ENCODE measurements around the gene TUBA3E.
"Not testable (repeated sequence)": the region's sequence is repeated elsewhere in the genome, so short reads cannot be mapped to it uniquely, and the experiment has no call there.

The TUBA3E gene

GRCh38 chr2:130169896-130170295, 28.3 kb downstream of the TUBA3E start:
- Histone ChIP-seq H3K36me3 (ENCODE audit: insufficient read depth, low read length) (peaks cover 46% of the 10 kb centered on the region), H3K27ac (no peak overlapping the region), H3K9ac (ENCODE audit: insufficient read length) (no peak overlapping the region), H3K9me3 (ENCODE audit: low read depth, low read length) (no peaks in the 10 kb centered on the region), H3K4me3 (no peak overlapping the region)
- TF ChIP-seq POLR2AphosphoS5 (IDR thresholded peaks at IDR 0.05; ENCODE audit: borderline replicate concordance, low read depth, low read length) = no peak
- no peak for DNase-seq (ENCODE audit: low read depth, low spot score)

GRCh38 chr2:130169163-130169562, 29.1 kb downstream of the TUBA3E start:
- peaks cover 47% of the 10 kb centered on the region for H3K36me3 ChIP-seq (ENCODE audit: insufficient read depth, low read length)
- not testable (repeated sequence) for H3K9ac ChIP-seq (ENCODE audit: insufficient read length); H3K27ac ChIP-seq; H3K9me3 ChIP-seq (ENCODE audit: low read depth, low read length); H3K4me3 ChIP-seq; DNase-seq (ENCODE audit: low read depth, low spot score)

GRCh38 chr2:130166611-130167010, 31.6 kb downstream of the TUBA3E start:
- peaks cover 49% of the 10 kb centered on the region for H3K36me3 ChIP-seq (ENCODE audit: insufficient read depth, low read length)
- not testable (repeated sequence) for H3K9ac ChIP-seq (ENCODE audit: insufficient read length); DNase-seq (ENCODE audit: low read depth, low spot score); H3K4me3 ChIP-seq; H3K9me3 ChIP-seq (ENCODE audit: low read depth, low read length); H3K27ac ChIP-seq

- no peak for DNase-seq (ENCODE audit: low read depth, low spot score)
- H3K4me3 ChIP-seq = no peak overlapping the region
- H3K9ac ChIP-seq (ENCODE audit: insufficient read length) = no peak overlapping the region
- H3K36me3 ChIP-seq (ENCODE audit: insufficient read depth, low read length) = peaks cover 44% of the 10 kb centered on the region
- TF ChIP-seq FOXP2 (optimal IDR thresholded peaks at IDR 0.05; ENCODE audit: control extremely low read depth, extremely low read length, insufficient read depth) = no peak
- no peak for TF ChIP-seq EZH2 (IDR thresholded peaks at IDR 0.05)
- TF ChIP-seq POLR2AphosphoS5 (IDR thresholded peaks at IDR 0.05; ENCODE audit: borderline replicate concordance, low read depth, low read length) = no peak
- no peaks in the 10 kb centered on the region for H3K9me3 ChIP-seq (ENCODE audit: low read depth, low read length)
- no peak overlapping the region for H3K27ac ChIP-seq
These were observed 32.8 kb downstream of the TUBA3E start for GRCh38 chr2:130165293-130166016.

DNA sequence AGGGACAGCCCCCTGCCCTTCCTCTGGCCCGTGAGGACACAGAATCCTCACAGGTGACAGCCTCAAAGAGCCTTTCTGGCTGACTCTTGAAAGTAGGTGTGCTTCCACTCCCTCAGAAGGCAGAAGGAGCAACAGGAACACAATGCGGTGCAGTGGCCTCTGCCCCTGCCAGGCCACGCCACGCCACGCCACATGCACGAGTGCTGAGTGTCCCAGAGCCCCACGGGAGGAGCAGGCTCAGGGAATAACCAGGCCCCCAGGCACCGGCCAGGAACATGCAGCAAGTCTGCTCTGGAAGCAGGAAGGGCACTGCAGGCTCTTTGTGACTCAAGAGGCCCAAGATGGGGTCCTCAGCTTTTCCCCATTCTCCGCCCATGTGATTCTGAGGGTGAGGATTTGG, 35.3 kb downstream of the TUBA3E start:
- Histone ChIP-seq H3K36me3 (ENCODE audit: insufficient read depth, low read length) (peaks cover 37% of the 10 kb centered on the region), H3K9me3 (ENCODE audit: low read depth, low read length) (no peaks in the 10 kb centered on the region), H3K4me3 (no peak overlapping the region), H3K27ac (no peak overlapping the region), H3K9ac (ENCODE audit: insufficient read length) (no peak overlapping the region)
- no peak for DNase-seq (ENCODE audit: low read depth, low spot score)
- TF ChIP-seq POLR2AphosphoS5 (IDR thresholded peaks at IDR 0.05; ENCODE audit: borderline replicate concordance, low read depth, low read length) = no peak
- TF ChIP-seq FOXP2 (optimal IDR thresholded peaks at IDR 0.05; ENCODE audit: control extremely low read depth, extremely low read length, insufficient read depth) = no peak
- TF ChIP-seq EZH2 (IDR thresholded peaks at IDR 0.05) = no peak

DNA sequence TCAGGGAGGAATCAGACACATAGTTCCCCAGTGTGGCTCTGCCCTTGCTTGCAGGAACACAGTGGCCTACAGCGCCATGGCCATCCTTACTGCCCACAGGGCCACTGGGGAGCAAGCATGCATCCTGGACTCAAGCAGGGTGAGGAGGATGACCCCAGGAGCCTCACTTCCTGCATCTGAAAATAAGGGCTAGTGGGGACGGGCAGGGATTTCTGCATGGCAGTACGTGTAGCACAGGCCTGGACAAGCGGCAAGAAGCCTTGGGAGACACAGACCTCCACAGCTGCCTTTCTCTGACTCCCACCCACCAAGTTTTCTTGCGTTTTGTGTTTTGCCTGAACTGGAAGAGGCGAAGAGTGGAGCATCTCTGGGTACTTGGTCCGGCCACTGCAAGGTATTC, 35.8 kb downstream of the TUBA3E start:
- H3K9me3 ChIP-seq (ENCODE audit: low read depth, low read length); DNase-seq (ENCODE audit: low read depth, low spot score); H3K9ac ChIP-seq (ENCODE audit: insufficient read length); H3K4me3 ChIP-seq; H3K27ac ChIP-seq: not testable (repeated sequence)
- peaks cover 35% of the 10 kb centered on the region for H3K36me3 ChIP-seq (ENCODE audit: insufficient read depth, low read length)

DNA sequence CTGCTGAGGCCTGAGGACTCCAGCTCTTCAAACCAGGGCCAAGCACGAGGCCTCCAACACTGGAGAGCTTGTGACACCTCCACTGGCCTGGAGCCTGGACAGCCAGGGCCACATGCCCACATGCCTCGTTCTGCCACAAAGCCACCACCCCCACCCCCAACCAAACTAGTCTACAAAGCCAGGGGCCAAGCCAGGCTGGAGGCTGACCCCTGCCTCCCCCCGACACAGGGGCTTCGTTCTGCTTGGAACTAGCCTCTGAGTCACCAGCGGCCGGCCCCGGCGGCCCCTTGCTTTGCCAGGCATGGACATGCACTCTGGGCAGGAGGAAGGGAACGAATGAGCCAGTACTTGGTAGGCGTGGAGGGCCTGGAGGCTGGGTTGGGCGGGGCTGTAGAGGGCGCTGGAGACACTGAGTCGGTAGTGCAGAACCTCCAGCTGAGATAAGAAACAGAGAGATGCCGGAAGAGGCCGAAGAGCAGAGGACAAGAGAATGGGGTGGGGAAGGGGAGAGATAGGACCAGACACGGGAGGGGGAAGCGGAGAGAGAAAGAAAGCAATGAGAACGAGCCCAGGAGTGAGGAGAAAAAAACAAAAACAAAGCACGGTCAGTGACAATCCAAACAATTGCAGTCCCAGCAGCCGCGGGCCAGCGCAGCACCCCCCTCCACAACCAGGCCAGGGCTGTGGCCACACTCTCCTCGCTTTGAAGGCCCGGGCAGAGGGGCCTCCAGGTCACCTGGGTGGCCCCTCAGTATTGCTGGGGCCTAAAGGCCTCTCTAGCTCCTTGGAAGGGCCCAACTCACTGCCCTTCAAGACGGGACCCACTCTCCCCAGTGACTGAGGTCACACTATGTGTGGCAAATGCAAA, 37.2 kb downstream of the TUBA3E start:
- H3K27ac ChIP-seq; H3K9me3 ChIP-seq (ENCODE audit: low read depth, low read length); H3K4me3 ChIP-seq; DNase-seq (ENCODE audit: low read depth, low spot score); H3K9ac ChIP-seq (ENCODE audit: insufficient read length): not testable (repeated sequence)
- H3K36me3 ChIP-seq (ENCODE audit: insufficient read depth, low read length) = peaks cover 23% of the 10 kb centered on the region

DNA sequence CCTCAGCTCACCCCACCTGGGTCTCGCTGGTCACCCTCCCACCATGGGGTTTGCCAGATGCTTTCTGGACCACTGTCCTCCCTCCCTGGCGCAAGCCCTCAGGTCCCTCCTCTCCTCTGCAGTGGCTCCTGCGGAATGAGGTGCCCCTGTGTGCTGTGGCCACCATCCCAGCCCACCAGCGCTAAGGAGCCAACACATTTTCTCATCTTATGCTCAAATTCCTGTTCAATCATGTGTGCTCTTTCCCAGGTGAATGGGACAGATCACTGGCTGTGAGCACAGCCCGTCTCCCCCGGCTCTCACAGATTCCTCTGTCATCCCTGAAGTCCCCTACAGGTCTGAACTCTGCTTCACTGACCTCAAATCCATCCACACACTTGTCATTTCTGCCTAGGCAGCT, 38.1 kb downstream of the TUBA3E start:
- no peak overlapping the region for H3K27ac ChIP-seq
- DNase-seq (ENCODE audit: low read depth, low spot score) = no peak

DNA sequence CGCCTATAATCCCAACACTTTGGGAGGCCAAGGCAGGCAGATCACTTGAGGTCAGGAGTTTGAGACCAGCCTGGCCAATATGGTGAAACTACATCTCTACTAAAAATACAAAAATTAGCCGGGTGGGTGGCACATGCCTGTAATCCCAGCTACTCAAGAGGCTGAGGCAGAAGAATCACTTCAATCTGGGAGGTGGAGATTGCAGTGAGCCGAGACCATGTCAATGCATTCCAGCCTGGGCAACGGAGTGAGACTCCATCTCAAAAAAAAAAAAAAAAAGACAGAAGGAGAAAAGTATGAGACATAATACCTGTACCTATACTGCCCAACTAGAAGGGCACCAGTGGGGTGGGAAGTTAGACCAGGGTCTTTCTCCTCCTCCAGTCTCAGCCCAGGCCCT, 38.9 kb downstream of the TUBA3E start:
- not testable (repeated sequence) for H3K9me3 ChIP-seq (ENCODE audit: low read depth, low read length); H3K4me3 ChIP-seq; H3K27ac ChIP-seq; H3K9ac ChIP-seq (ENCODE audit: insufficient read length); DNase-seq (ENCODE audit: low read depth, low spot score)
- H3K36me3 ChIP-seq (ENCODE audit: insufficient read depth, low read length) = peaks cover 12% of the 10 kb centered on the region; the same call in 1 of the 2 replicates

More for the DNA sequence above, 38.1 kb downstream of the TUBA3E start:
- Histone ChIP-seq H3K4me3 (no peak overlapping the region), H3K36me3 (ENCODE audit: insufficient read depth, low read length) (peaks cover 16% of the 10 kb centered on the region; the same call in 1 of the 2 replicates), H3K9ac (ENCODE audit: insufficient read length) (no peak overlapping the region), H3K9me3 (ENCODE audit: low read depth, low read length) (no peaks in the 10 kb centered on the region)
- TF ChIP-seq FOXP2 (optimal IDR thresholded peaks at IDR 0.05; ENCODE audit: control extremely low read depth, extremely low read length, insufficient read depth) (no peak), EZH2 (IDR thresholded peaks at IDR 0.05) (no peak), POLR2AphosphoS5 (IDR thresholded peaks at IDR 0.05; ENCODE audit: borderline replicate concordance, low read depth, low read length) (no peak)
